Measurements from ENCODE around the gene NDUFA3.
"Not testable (repeated sequence)": the region's sequence is repeated elsewhere in the genome, so short reads cannot be mapped to it uniquely, and the experiment has no call there.

Gene NDUFA3

DNA sequence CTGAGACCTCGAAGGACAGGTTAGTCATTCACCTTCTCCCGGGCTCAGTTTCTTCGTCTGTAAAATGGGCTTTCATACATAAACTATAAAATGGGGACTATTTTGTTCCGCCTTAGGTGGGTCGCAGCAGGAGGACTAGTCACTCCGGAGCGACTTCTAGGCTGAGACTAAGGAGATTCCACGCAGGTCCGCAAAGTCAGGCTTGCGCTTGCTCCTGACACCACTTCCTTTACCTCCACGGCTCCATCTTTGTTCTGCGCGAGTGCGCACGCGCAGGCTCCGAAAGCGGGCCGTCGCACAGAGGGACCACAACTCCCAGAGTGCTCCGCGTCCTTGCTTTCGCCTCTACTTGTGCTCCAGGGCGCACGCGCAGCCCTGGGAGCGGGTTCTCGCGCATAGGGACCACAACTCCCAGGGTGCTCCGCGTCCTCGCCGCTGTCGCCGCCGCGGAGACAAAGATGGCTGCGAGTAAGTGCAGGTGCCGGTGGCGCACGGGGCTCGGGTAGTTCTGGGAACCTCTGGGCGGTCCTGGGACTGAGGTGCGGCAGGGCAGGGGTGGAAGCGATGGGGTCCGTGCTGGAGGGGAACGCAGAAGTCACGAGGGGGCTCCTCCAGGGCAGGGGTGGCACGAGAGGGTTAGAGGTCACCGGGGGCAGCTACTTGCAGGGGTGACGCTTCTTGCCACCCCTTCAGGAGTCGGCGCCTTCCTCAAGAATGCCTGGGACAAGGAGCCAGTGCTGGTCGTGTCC, at the start of gene NDUFA3:
TSS of gene NDUFA3 (plus strand) at position 435 of the 749 bp plus-strand sequence. CDS start at position 459, 24 bp downstream.
- DNase-seq: peak; percentile 96

DNA sequence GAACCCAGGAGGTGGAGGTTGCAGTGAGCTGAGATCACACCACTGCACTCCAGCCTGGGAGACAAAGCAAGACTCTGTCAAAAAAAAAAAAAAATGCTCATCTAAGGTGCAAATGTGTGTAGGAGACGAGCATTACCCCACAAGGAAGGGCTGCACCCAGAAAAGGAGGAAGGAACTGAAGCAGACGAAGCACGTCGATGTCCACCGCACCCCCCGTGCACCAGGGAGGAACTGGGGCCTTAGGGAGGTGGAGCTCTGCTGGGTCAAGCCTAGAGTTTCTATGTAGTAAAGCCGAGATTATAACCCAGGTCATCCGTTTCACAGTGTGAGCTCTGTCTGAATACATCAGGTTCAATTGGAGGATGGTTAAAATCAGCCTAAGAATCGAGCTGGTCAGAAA, 40.0 kb upstream of the NDUFA3 start:
- DNase-seq: no peak

DNA sequence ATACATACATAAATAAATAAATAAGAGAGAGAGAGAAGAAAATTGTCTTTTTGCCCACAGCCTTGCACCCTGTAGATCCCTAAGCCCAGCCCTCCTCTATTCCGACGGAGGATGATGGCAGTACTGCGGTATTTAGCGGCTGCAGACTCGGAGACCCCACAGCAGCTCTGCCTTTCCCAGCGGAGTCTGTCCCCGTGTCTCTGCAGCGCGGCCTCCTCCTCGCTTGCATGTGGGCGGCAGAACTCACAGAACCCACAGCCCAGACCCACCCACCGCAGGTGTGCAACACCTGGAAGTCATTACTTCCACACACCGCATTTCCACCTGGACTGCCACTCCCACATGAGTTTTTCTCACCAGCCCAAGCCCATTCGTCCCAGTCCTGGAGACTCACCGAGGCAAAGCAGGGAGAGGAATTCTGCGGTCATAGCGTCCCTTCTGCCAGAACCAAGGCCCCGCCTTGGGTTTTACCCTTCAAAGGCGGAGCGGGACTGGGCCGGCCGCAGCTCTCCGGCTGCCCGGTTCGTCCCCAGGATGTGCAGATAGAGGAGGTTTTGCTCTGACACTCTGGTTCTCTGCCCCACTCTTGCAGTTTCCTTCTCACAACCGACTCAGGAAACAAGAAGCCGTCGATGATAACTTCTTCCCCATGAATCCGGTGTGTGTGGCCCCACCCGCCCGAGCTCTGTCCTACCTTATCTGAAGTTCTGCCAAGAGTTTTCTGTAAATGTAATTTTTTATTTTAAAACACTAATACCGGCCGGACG, 39.1 kb upstream of the NDUFA3 start, which contains the start of gene VSTM1:
TSS of gene VSTM1 (minus strand) at position 548 of the 767 bp plus-strand sequence. CDS start at position 428, 120 bp downstream.
- no peak for DNase-seq

DNA sequence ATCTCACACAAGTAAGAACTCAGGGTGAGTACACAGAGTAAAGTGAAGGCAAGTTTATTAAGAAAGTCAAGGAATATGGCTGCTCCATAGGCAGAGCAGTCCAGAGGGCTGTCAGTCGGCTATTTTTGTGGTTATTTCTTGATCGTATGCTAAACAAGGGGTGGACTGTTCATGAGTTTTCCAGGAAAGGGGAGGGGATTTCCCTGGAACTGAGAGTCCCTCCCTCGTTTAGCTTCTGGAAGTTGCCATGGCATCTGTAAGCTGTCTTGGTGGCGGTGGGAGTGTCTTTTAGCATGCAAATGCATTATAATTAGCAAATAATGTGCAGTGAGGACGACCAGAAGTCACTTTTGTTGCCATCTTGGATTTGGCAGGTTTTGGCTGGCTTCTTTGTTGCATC, 33.2 kb upstream of the NDUFA3 start:
- no peak for DNase-seq

DNA sequence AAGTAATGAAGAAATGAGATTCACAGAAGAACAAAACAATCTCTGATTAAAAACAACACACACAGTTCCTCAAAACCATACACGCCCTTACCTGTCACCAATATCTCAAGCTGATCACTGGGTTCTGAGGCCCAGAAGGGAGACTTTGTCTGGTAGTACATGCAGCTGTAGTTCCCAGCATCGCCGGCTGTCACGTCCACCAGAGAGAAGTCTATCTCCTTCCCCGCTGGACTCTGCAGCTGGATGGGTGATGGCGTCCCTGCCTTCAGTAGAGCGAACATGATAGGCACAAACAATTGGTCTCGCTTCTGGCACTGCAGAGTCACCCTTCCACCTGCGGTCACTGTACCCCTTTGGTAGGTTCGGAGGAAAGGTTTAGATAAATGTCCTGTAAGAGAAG, 28.8 kb upstream of the NDUFA3 start:
- no peak for DNase-seq

DNA sequence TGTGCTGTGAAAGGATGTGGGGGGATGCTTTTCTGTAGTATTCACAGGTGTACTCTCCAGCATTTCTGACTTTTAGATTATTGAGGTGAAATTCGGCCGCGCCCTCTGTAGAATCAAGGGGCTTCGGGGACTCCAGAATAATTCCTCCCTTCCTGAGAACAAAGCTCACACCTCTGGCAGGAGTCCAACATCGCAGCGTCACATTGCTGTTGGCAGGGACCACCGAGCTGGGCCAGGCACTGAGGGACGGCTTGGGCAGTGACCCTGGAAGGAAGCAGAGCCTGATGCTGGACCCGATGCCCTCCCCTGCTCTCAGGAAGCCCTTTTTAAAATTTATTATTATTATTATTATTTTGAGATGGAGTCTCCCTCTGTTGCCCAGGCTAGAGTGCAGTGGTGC, 27.8 kb upstream of the NDUFA3 start:
- no peak for DNase-seq

DNA sequence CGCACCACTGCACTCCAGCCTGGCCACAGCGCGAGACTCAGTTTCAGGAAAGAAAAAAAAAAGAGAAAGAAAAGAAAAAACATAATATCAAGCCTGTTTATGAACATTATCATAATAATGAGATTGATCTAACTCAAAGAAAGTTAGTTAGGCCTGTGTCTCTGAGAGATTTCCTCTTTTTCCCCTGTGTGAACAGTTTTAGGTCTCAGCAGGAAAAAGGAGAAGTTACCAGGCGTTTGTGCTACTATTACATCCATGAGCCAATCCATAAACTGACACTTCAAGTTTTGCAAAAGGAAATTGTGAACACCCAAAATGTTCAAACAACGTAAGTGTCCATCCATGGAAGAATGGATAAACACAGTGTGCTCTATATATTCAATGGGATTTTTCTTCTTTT, 25.3 kb upstream of the NDUFA3 start:
- no peak for DNase-seq

DNA sequence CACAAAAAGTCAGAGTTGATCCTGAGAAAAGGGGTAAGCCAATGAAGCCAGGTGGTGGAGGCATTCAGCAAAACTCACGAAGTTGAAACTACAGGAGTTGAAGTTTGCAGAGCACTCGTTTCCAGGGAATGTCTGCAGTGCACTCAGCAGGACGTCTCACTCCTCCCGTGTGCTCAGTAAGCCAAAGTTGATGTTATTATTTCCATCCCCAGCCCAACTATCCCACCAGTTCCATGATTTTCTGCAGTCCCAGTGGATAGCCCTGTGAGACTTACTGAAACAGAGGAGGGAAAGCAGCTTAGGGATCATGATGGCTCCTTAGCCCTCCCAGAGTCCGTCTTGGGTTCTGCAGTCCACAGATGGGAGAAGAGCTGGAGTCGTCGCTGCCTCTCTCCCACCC, 21.6 kb upstream of the NDUFA3 start, which contains the start of gene TARM1:
TSS of gene TARM1 (minus strand) at position 334 of the 400 bp plus-strand sequence. CDS start at position 309, 25 bp downstream.
- no peak for DNase-seq

DNA sequence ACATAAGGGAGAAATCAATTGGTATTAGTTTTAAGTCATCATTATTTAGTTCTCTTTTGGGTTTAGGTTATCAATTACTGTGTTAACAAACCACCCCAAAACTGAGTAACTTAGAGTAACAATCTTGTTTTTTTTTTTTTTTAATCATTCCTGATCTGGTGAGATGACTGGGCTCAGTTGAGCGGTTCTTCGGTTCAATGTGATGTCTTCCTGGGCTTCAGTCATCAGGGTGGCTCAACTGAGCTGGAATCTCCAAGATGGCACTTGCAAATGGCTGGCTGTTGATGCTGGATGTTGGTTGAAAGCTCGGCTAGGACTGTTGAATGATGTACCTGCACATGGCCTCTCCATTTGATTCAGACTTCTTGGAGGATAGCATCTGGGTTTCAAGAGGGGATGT, 18.2 kb upstream of the NDUFA3 start:
- DNase-seq: no peak

DNA sequence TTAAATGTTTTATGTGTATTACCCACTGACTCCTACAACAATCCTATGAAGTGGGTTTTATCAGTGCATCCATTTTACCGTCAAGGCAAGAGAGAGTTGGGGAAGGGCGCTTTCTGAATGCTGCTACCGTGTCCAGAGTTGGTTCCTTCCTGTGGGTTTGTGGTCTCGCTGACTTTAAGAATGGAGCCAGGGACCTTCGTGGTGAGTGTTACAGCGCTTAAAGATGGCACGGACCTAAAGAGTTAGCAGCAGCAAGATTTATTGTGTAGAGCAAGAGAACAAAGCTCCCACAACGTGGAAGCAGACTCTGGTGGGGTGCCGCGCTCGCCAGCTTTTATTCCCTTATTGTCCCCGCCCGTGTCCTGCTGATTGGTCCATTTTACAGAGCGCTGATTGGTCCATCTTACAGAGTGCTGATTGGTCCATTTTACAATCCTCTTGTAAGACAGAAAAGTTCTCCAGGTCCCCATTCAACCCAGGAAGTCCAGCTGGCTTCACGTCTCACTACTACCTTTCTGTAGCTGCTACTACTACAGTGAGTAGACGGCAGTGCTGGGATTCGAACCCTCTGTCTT, 8.1 kb upstream of the NDUFA3 start:
- DNase-seq: no peak

DNA sequence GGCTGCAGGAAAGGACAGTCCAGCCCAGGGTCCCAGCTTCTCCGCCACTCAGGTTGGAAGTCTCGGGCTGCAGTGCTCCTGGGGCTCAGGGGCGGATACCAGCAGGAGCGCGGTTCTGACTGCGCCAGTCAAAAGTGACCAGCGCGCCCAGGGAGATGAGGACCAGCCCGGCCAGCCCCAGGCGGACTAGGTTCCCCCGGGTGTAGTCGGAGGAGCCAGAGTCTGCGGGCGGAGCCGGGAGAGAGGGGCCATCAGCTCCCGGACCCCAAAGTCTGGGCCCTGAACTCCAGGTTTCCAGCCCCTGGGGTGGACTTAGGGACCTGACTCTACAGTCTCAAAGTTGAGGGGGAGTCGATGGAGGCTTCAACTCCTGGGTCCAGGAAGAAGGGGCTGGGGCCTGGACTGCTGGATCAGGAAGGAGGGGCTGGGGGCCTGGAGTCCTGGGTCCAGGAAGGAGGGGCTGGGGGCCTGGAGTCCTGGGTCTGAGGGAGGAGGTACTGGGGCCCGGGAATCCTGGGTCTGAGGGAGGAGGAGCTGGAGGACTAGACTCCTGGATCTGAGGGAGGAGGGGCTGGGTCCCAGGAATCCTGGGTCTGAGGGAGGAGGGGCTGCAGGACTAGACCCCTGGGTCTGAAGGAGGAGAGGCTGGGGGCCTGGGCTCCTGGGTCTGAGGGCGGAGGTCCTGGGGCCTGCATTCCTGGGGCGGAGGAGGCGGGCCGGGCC, 7.4 kb upstream of the NDUFA3 start:
- no peak for DNase-seq

DNA sequence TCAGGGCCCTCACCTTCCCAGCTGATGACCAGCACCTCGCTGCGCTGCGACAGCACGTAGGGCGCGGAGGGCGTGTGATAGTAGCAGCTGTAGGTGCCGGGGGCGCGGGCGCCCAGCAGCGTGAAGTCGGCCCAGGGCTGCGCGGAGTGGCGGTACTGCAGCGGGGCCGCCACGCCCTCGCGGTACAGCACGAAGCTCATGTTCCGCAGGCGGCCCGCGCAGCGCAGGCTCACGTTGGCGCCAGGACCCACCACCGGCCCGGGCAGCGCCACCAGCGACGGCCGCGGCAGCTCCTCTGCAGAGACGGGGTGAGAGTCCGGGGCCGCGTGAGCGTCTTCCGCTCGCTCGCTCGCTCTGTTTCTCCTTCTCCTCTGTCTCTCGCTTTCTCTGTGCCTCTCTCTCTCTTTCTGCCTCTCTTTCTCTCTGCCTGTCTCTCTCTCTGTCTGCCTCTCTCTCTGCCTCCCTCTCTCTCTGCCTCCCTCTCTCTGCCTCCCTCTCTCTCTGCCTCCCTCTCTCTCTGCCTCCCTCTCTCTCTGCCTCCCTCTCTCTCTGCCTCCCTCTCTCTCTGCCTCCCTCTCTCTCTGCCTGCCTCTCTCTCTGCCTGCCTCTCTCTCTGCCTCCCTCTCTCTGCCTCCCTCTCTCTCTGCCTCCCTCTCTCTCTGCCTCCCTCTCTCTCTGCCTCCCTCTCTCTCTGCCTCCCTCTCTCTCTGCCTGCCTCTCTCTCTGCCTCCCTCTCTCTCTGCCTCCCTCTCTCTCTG, 6.6 kb upstream of the NDUFA3 start:
- DNase-seq: peak; percentile 40

DNA sequence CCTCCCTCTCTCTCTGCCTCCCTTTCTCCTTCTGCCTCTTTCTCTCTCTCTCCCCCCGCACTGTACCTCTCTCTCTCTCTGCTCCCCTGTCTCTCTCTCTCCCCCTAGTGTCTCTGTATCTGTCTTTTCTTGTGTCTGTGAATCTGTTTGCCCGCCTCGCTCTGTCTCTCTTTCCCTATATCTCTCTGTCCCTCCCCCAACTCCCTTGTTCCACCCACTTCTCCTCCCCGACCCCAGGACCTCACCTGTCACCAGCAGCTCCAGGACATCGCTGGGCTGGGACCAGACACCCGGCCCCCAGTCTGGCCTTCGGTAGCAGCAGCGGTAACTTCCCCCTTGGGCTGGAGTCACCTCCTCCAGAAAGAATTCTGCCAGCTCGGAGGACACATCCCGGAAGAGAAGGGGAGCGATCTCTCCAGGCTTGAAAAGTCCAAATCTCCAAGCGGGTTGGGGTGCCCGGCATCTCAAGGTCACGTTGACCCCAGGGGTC, 6.0 kb upstream of the NDUFA3 start:
- DNase-seq: no peak

DNA sequence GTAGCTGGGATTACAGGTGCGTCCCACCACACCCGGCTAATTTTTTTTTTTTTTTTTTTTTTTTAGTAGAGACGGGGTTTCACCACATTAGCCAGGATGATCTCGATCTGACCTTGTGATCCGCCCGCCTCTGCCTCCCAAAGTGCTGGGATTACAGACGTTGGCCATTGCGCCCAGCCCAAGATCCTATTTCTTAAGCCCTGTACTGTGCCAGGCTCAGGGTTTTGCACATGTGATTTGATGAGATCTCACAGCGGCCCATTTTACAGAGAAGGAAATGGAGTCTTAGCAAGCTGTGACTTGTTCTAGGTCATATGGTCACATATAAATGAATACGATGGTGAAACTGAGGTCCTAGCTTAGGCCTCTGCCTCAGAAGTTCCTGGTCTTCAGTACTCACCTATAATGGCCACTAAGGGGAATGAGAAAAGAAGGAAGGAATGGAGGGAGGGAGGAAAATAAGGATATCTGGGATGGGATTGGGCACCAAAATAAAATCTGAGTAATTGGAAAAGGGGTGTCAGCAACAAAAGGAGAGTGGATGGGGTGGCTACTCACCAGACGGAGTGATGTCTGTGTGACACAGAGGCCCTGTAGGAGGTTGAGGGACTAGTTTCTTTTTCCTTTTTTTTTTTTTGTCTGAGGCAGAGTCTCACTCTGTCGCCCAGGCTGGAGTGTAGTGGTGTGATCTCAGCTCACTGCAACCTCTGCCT, 3.3 kb upstream of the NDUFA3 start:
- DNase-seq: no peak

DNA sequence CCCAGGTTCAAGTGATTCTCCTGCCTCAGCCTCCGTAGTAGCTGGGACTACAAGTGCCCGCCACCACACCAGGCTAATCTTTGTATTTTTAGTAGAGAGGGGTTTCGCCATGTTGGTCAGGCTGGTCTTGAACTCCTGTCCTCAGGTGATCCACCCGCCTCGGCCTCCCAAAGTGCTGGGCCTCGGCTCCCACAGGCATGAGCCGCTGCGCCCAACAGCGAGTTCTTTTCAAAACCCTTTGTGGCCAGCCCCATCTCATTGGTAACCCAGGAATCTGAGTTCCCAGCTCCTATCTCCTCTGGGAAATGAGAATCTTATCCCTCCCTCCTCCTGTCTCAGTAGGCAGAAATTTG, 2.8 kb upstream of the NDUFA3 start:
- DNase-seq: not testable (repeated sequence)

DNA sequence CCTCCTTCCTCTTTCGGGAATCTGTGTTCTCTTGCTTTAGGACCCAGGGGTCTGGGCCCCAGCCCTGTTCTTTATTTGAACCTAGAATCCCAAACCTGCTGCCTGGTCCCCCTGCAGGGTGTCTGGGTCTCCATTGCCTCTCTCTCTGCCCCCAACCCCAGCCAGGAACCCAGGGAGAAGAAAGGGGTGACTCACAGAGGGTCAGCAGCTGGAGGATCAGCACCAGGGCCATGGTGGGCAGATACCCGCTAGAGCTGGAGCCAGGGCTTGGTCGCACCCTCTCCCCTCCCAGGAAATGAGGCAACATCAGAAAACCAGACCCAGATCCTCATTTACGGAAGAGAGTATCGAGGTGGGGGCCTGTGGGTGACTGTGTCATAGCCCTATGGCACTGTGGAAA, 2.1 kb upstream of the NDUFA3 start, which contains the start of gene OSCAR:
TSS of gene OSCAR (minus strand) at position 243 of the 400 bp plus-strand sequence. CDS start at position 232, 11 bp downstream.
- no peak for DNase-seq

DNA sequence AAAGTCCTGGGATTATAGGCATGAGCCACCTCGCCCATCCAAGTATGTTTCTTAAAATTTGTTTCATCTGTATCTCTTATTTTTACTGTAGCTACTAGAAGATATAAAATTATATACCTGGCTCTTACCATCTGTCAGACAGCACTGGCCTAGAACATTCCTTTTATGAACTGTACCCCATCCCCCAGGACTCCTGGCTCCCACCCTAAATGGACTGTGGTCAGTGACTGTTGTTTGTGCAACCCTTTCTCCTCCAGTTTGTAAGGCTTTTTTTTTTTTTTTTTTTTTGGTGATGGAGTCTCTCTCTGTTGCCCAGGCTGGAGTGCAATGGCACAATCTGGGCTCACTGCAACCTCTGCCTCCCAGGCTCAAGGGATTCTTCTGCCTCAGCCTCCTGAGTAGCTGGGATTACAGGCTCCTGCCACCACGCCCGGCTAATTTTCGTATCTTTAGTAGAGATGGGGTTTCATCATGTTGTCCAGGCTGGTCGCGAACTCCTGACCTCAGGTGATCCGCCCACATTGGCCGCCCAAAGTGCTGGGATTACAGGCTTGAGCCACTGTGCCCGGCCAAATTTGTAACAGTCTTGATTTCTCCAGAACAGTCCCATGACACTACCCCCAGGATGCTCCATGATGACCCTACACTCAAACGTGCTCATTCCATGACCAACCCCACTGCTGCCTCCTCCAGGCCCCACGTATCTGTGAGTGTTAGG, 2.5 kb downstream of the NDUFA3 start:
- no peak for DNase-seq

DNA sequence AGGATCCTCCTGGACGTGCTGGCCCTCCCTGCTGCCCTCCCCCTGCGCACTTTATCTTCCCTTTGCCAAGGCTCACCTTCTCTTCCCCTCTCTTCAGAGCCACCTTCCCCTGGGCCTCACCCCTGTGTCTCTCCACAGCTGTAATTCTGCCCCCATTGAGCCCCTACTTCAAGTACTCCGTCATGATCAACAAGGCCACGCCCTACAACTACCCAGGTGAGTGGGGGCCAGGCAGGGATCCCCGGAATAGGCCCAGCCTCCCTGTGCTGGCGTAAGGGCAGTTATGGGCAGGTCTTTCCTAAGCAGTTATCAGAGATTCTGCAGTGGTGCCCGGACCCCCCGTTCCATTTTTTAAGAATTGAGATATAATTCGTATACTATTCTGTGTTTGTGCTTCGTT, 3.1 kb downstream of the NDUFA3 start:
- no peak for DNase-seq

DNA sequence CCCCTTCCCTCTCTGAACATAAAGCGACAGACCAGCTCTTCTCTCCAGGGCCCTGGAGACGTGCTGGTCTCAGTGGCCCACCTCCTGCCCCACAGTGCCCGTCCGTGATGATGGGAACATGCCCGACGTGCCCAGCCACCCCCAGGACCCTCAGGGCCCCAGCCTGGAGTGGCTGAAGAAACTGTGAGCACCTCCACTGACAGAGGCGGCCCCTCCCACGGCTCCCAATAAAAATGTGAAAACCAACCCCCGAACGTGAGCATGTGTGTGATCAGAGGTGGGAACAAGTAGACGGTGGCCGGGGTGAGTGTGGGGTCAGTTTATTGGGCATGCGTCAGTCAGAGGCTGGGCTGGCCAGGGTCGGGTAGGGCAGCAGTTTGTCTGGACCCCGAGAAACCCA, 4.1 kb downstream of the NDUFA3 start:
- no peak for DNase-seq

DNA sequence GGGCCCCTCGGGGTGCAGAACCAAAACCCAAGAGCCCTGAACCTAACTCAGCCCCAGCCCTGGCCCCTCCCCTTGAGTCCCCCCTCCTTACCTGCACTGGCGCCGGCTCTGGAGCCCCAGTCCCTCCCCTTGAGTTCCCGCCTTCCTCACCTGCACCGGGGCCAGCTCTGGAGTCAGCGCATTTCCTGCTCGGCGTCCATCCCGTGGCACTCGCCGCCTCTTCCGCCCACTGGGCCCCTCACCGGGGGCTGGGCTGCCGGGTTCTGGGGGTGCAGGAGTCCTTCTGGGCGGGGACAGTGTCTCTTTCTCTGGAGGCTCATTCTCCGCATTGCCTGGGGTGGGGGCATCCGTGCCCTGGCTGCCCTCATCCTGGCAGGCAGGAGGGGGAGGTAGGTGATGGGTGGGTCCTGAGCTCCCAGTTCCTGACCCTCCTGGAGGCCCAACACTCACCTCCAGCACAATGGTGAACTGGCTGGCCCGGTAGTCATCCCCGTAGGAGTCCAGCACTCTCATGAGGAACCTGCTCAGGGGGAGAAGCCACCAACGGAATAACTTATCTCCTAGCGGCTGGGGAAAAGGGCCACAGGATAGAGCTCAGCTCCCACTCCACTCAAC, 5.3 kb downstream of the NDUFA3 start:
- DNase-seq: no peak
